GM23338 (cell line): ENCODE measurements around the gene EFCC1. TPM values are rescaled to one million over a fixed set of nuclear protein-coding genes. Genes with fewer than 3 reads are reported as not detected.

ENCODE experiments used
- ATAC-seq: fragments of 200-7000 bp; cut with Tn5 transposase; 3 replicates; pipeline ENCODE4 v1.9.1; 2020
- DNase-seq: peaks from one replicate; pipeline ENCODE4 v3.0.0-alpha.2; 2015; ENCODE audit warnings: low spot score
- H2AFZ ChIP-seq: fragments of 200-600 bp; sonication (generic); 2 replicates; pipeline ENCODE4 v1.8.0; 2016; ENCODE audit warnings: antibody characterized with exemption, mild to moderate bottlenecking, moderate library complexity
- H3F3A ChIP-seq: fragments of 200-600 bp; sonication (generic); replicated peaks from 2 replicates; pipeline ENCODE4 v1.8.0; 2017; ENCODE audit warnings: antibody characterized with exemption, mixed run types, low read depth
- H3K27ac ChIP-seq: fragments of 200-600 bp; sonication (generic); 2 replicates; pipeline ENCODE4 v1.6.1; 2016; ENCODE audit warnings: low read depth
- H3K27me3 ChIP-seq: fragments of 200-600 bp; sonication (generic); 2 replicates; pipeline ENCODE4 v1.8.0; 2016; ENCODE audit warnings: mild to moderate bottlenecking, mixed run types, moderate library complexity; ENCODE audit not compliant: insufficient read depth
- H3K36me3 ChIP-seq: fragments of 200-600 bp; sonication (generic); 2 replicates; pipeline ENCODE4 v1.8.0; 2016; ENCODE audit warnings: mild to moderate bottlenecking; ENCODE audit not compliant: insufficient read depth
- H3K4me1 ChIP-seq: fragments of 200-600 bp; sonication (generic); 2 replicates; pipeline ENCODE4 v1.8.0; 2016; ENCODE audit warnings: mild to moderate bottlenecking, moderate library complexity; ENCODE audit not compliant: insufficient read depth
- H3K4me2 ChIP-seq: fragments of 200-600 bp; sonication (generic); 2 replicates; pipeline ENCODE4 v1.7.1; 2017; ENCODE audit warnings: mixed run types
- H3K4me3 ChIP-seq: fragments of 200-600 bp; sonication (generic); 2 replicates; pipeline ENCODE4 v1.6.1; 2016; ENCODE audit warnings: mixed run types
- H3K79me2 ChIP-seq: fragments of 200-600 bp; sonication (generic); replicated peaks from 2 replicates; pipeline ENCODE4 v1.8.0; 2017; ENCODE audit warnings: mild to moderate bottlenecking; ENCODE audit not compliant: insufficient read depth
- H3K9me2 ChIP-seq: fragments of 200-600 bp; sonication (generic); 2 replicates; pipeline ENCODE4 v1.8.0; 2017; ENCODE audit not compliant: insufficient read depth
- H4K20me1 ChIP-seq: fragments of 200-600 bp; sonication (generic); replicated peaks from 2 replicates; pipeline ENCODE4 v1.8.0; 2017; ENCODE audit warnings: mild to moderate bottlenecking; ENCODE audit not compliant: insufficient read depth
- H3K27ac Mint-ChIP-seq: 2 replicates; pipeline ENCODE4 v1.8.0; 2020; ENCODE audit warnings: inconsistent platforms, mild to moderate bottlenecking, moderate library complexity, mixed read lengths
- H3K27me3 Mint-ChIP-seq: 3 replicates; pipeline ENCODE4 v1.8.0; 2022; ENCODE audit warnings: low read depth, mild to moderate bottlenecking, moderate library complexity, mixed read lengths, inconsistent platforms; ENCODE audit not compliant: insufficient read depth, poor library complexity
- H3K36me3 Mint-ChIP-seq: 3 replicates; pipeline ENCODE4 v1.8.0; 2021; ENCODE audit warnings: low read depth, mild to moderate bottlenecking, inconsistent platforms, moderate library complexity, mixed read lengths
- H3K4me1 Mint-ChIP-seq: 3 replicates; pipeline ENCODE4 v1.8.0; 2020; ENCODE audit warnings: mild to moderate bottlenecking, inconsistent platforms, mixed read lengths
- H3K4me3 Mint-ChIP-seq: 3 replicates; pipeline ENCODE4 v1.8.0; 2021; ENCODE audit warnings: moderate library complexity, mild to moderate bottlenecking, inconsistent platforms, mixed read lengths
- H3K9me3 Mint-ChIP-seq: 3 replicates; pipeline ENCODE4 v1.8.0; 2020; ENCODE audit warnings: moderate library complexity, mild to moderate bottlenecking, inconsistent platforms, mixed read lengths
- JUNB ChIP-seq: IDR thresholded peaks from one replicate; pipeline ENCODE4 v1.6.1; 2016; ENCODE audit warnings: antibody characterized with exemption; ENCODE audit not compliant: unreplicated experiment
- NANOG ChIP-seq: IDR thresholded peaks from 2 replicates; pipeline ENCODE4 v1.6.1; 2016; ENCODE audit warnings: antibody characterized with exemption, borderline replicate concordance
- polyA plus RNA-seq: library from polyadenylated mRNA; unstranded; fragments of >200 nt; fragmentation: Nextera tagmentation; extraction: Ambion mirVana; gene quantifications from 2 replicates; pipeline ENCODE4 v1.2.1, GENCODE V29; 2016
- total RNA-seq: library from RNA; depleted of rRNA; stranded (reverse); fragments of >200 nt; shearing (Covaris generic); gene quantifications from 2 replicates; pipeline ENCODE4 v1.2.3, GENCODE V29; 2014
- TF ChIP-seq, protein P1 (sequence below), 2 experiments: fragments of 200-600 bp in 1 of 2; sonication (generic) in 1 of 2; conservative IDR thresholded peaks; 2 replicates each; pipeline versions ENCODE4 v1.5.1 to v1.6.1; 2016 to 2017; ENCODE audit warnings: antibody characterized with exemption in 2 of 2, low read depth in 2 of 2, mild to moderate bottlenecking in 2 of 2, moderate library complexity in 1 of 2

The EFCC1 gene
- total and polyA plus RNA-seq, 2 experiments from 2014 or later = not detected

GRCh38 chr3:129040579-129041300, 39.6 kb downstream of the EFCC1 start:
- Histone ChIP-seq H2AFZ (no peak overlapping the region), H3F3A (no peaks in the 10 kb centered on the region), H3K4me2 (no peak overlapping the region), H3K79me2 (no peaks in the 10 kb centered on the region), H3K9me2 (no peaks in the 10 kb centered on the region), H4K20me1 (no peaks in the 10 kb centered on the region), H3K27me3 (peaks cover 19% of the 10 kb centered on the region), H3K36me3 (no peaks in the 10 kb centered on the region), H3K4me3 (no peak overlapping the region), H3K27ac (no peak overlapping the region), H3K4me1 (peaks cover 14% of the 10 kb centered on the region)
- Mint-ChIP-seq H3K4me1 (peaks cover 31% of the 10 kb centered on the region), H3K4me3 (no peak overlapping the region), H3K9me3 (peaks cover 3% of the 10 kb centered on the region; the same call in 2 of the 3 replicates), H3K27ac (no peak overlapping the region), H3K36me3 (no peaks in the 10 kb centered on the region), H3K27me3 (peaks cover 15% of the 10 kb centered on the region)
- ATAC-seq (peak; percentile 47), DNase-seq (peak; percentile 59)
- TF ChIP-seq JUNB = no peak
- TF ChIP-seq, protein P1, sequence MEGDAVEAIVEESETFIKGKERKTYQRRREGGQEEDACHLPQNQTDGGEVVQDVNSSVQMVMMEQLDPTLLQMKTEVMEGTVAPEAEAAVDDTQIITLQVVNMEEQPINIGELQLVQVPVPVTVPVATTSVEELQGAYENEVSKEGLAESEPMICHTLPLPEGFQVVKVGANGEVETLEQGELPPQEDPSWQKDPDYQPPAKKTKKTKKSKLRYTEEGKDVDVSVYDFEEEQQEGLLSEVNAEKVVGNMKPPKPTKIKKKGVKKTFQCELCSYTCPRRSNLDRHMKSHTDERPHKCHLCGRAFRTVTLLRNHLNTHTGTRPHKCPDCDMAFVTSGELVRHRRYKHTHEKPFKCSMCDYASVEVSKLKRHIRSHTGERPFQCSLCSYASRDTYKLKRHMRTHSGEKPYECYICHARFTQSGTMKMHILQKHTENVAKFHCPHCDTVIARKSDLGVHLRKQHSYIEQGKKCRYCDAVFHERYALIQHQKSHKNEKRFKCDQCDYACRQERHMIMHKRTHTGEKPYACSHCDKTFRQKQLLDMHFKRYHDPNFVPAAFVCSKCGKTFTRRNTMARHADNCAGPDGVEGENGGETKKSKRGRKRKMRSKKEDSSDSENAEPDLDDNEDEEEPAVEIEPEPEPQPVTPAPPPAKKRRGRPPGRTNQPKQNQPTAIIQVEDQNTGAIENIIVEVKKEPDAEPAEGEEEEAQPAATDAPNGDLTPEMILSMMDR (conservative IDR thresholded peaks at IDR 0.05; ENCODE audit: low read depth in 2 of 2) = peak in 1 of 2 experiments; percentile 28; a peak in 1 of 4 replicates

DNA sequence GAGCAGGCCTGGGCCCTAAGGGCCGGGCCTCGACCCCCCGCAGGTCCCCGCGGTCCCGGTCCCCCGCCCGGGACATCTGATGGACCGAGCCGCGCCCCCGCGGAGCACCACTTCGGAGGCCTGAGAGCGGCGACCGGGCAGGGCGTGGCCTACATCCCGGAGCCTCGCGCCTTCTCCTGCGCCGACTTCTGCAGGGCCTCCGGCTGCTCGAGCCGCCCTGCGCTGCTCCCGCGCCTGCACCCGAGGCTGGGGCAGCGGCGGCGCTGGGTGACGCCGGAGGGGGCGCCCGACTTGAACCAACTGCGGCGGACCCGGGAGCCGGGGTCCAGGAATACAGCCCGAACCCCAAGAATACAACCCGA, 44.6 kb downstream of the EFCC1 start:
- TF ChIP-seq NANOG = no peak
- TF ChIP-seq, protein P1 (conservative IDR thresholded peaks at IDR 0.05; ENCODE audit: low read depth in 2 of 2) = peak in 1 of 2 experiments; percentile 35; a peak in 2 of 4 replicates
- DNase-seq = peak; percentile 79

More for the DNA sequence above, 44.6 kb downstream of the EFCC1 start:
- peaks cover 7% of the 10 kb centered on the region for H3K36me3 Mint-ChIP-seq
- Histone ChIP-seq H3K4me1 (peaks cover 11% of the 10 kb centered on the region), H4K20me1 (no peaks in the 10 kb centered on the region), H3K4me3 (peak overlapping the region; percentile 60), H3K27me3 (peaks cover 44% of the 10 kb centered on the region), H3K36me3 (peaks cover 5% of the 10 kb centered on the region; the same call in 1 of the 2 replicates), H3F3A (no peaks in the 10 kb centered on the region), H3K79me2 (no peaks in the 10 kb centered on the region), H3K9me2 (peaks cover 5% of the 10 kb centered on the region; the same call in 1 of the 2 replicates), H3K4me2 (peak overlapping the region; percentile 82), H2AFZ (peak overlapping the region; percentile 24), H3K27ac (no peak overlapping the region)
- no peak overlapping the region for H3K27ac Mint-ChIP-seq
- peaks cover 16% of the 10 kb centered on the region for H3K27me3 Mint-ChIP-seq
- peak; percentile 87 for ATAC-seq
- H3K4me1 Mint-ChIP-seq = peaks cover 14% of the 10 kb centered on the region
- peaks cover 10% of the 10 kb centered on the region for H3K9me3 Mint-ChIP-seq
- H3K4me3 Mint-ChIP-seq = peak overlapping the region; percentile 46; the same call in 1 of the 3 replicates
